ENCODE results near the gene EXOC3. TPM values are rescaled to one million over a fixed set of nuclear protein-coding genes. Genes with fewer than 3 reads are reported as not detected.

The EXOC3 gene
- total RNA-seq (ENCODE audit: low replicate concordance), result 62.9 and 64.6 TPM in 2 replicates
- long read RNA-seq, partial matches to known transcripts, result 12 of 19 reads
- long read RNA-seq, other reads (novel, unspliced or antisense), result 2 of 19 reads

GRCh38 chr5:442335-443238 is at the start of gene EXOC3:
TSS of gene EXOC3 (plus strand) at chr5:443176. CDS start at chr5:446206, 3,030 bp downstream.
- DNase-seq (ENCODE audit: extremely low spot score, unreplicated experiment), result no peak
- Mint-ChIP-seq H3K4me3 (peak within 1 kb of the TSS; percentile 98), H3K27me3 (no peaks in the 10 kb centered on the region), H3K4me1 (ENCODE audit: unreplicated experiment) (peaks cover 15% of the 10 kb centered on the region), H3K9me3 (no peaks in the 10 kb centered on the region), H3K27ac (peak within 1 kb of the TSS; percentile 93), H3K36me3 (peaks cover 4% of the 10 kb centered on the region)
- TF ChIP-seq CTCF (conservative IDR thresholded peaks at IDR 0.05), result no peak

DNA sequence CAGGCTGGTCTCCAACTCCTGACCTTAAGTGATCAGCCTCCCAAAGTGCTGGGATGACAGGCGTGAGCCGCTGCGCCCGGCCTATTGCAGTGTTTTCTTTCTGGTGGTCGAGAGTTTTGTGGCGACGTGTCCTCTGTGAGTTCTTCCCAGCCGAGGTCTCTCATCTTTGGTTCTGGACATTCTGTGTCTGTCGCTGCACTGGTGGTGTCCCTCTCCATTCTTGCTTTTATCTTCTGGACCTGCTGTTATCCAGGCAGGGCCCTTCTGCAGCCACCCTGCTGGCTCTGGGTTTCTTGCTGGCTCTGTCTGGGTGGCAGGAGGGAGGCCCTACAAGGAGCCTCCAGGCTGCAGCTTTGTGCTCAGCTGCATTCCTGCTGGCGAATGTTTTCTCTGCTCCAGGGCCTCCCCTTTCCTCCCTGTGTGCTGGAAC is 49.1 kb upstream of the EXOC3 start:
- peaks cover 28% of the 10 kb centered on the region for H3K4me1 Mint-ChIP-seq (ENCODE audit: unreplicated experiment)
- H3K36me3 Mint-ChIP-seq, result no peaks in the 10 kb centered on the region
- no peak for TF ChIP-seq CTCF (conservative IDR thresholded peaks at IDR 0.05)

GRCh38 chr5:394671-395155 is 48.3 kb upstream of the EXOC3 start:
- Mint-ChIP-seq H3K27ac (no peak overlapping the region), H3K27me3 (no peaks in the 10 kb centered on the region), H3K4me3 (no peak overlapping the region), H3K36me3 (no peaks in the 10 kb centered on the region), H3K9me3 (no peaks in the 10 kb centered on the region), H3K4me1 (ENCODE audit: unreplicated experiment) (peaks cover 33% of the 10 kb centered on the region)
- TF ChIP-seq CTCF (conservative IDR thresholded peaks at IDR 0.05), result no peak
- DNase-seq (ENCODE audit: extremely low spot score, unreplicated experiment), result peak; percentile 64

More for the DNA sequence above, 49.1 kb upstream of the EXOC3 start:
- Mint-ChIP-seq H3K9me3 (no peaks in the 10 kb centered on the region), H3K4me3 (no peak overlapping the region), H3K27me3 (no peaks in the 10 kb centered on the region), H3K27ac (peak overlapping the region; percentile 58)
- DNase-seq (ENCODE audit: extremely low spot score, unreplicated experiment), result peak; percentile 57

GRCh38 chr5:395156-395920 is 47.6 kb upstream of the EXOC3 start:
- no peak overlapping the region for H3K27ac Mint-ChIP-seq

More at GRCh38 chr5:395156-395920, 47.6 kb upstream of the EXOC3 start:
- Mint-ChIP-seq H3K9me3 (no peaks in the 10 kb centered on the region), H3K4me3 (no peak overlapping the region), H3K36me3 (no peaks in the 10 kb centered on the region), H3K4me1 (ENCODE audit: unreplicated experiment) (peaks cover 34% of the 10 kb centered on the region), H3K27me3 (no peaks in the 10 kb centered on the region)
- no peak for TF ChIP-seq CTCF (conservative IDR thresholded peaks at IDR 0.05)
- peak; percentile 55 for DNase-seq (ENCODE audit: extremely low spot score, unreplicated experiment)
